Ishikawa (cell line): ENCODE data around the gene SMAD6.

Experiments used
- CEBPB ChIP-seq: IDR thresholded peaks from 2 replicates; pipeline ENCODE4 v1.6.1; 2012
- CREB1 ChIP-seq: IDR thresholded peaks from 2 replicates; pipeline ENCODE4 v1.6.1; 2012; ENCODE audit warnings: low read depth
- EP300 ChIP-seq: IDR thresholded peaks from 2 replicates; pipeline ENCODE4 v1.6.1; 2012; ENCODE audit warnings: borderline replicate concordance
- FOXM1 ChIP-seq: IDR thresholded peaks from 2 replicates; pipeline ENCODE4 v1.6.1; 2012; ENCODE audit warnings: low read depth, borderline replicate concordance
- NFIC ChIP-seq: IDR thresholded peaks from 2 replicates; pipeline ENCODE4 v1.6.1; 2012
- RAD21 ChIP-seq: IDR thresholded peaks from 2 replicates; pipeline ENCODE4 v1.6.1; 2012; ENCODE audit warnings: low read depth
- TAF1 ChIP-seq: IDR thresholded peaks from 2 replicates; pipeline ENCODE4 v1.6.1; 2012; ENCODE audit warnings: low read depth, mild to moderate bottlenecking
- TCF12 ChIP-seq: IDR thresholded peaks from 2 replicates; pipeline ENCODE4 v1.6.1; 2012; ENCODE audit warnings: low read depth
- YY1 ChIP-seq: IDR thresholded peaks from 2 replicates; pipeline ENCODE4 v1.6.1; 2012; ENCODE audit warnings: low read depth
- ZBTB7A ChIP-seq: IDR thresholded peaks from 2 replicates; pipeline ENCODE4 v1.6.1; 2012; ENCODE audit warnings: low read depth
- TF ChIP-seq, protein P1 (sequence below): IDR thresholded peaks from 2 replicates; pipeline ENCODE4 v1.6.1; 2012
- TF ChIP-seq, protein P2 (sequence below): IDR thresholded peaks from 2 replicates; pipeline ENCODE4 v1.6.1; 2012
- TF ChIP-seq, protein P3 (sequence below): IDR thresholded peaks from 2 replicates; pipeline ENCODE4 v1.6.1; 2012; ENCODE audit warnings: low read depth, mild to moderate bottlenecking

- TF ChIP-seq, protein P1, sequence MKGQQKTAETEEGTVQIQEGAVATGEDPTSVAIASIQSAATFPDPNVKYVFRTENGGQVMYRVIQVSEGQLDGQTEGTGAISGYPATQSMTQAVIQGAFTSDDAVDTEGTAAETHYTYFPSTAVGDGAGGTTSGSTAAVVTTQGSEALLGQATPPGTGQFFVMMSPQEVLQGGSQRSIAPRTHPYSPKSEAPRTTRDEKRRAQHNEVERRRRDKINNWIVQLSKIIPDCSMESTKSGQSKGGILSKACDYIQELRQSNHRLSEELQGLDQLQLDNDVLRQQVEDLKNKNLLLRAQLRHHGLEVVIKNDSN = no peak
- TF ChIP-seq FOXM1 (no peak), EP300 (no peak), YY1 (no peak), TAF1 (no peak), RAD21 (no peak), ZBTB7A (no peak), CREB1 (no peak), CEBPB (no peak), TCF12 (no peak), NFIC (no peak)
- TF ChIP-seq, protein P2, sequence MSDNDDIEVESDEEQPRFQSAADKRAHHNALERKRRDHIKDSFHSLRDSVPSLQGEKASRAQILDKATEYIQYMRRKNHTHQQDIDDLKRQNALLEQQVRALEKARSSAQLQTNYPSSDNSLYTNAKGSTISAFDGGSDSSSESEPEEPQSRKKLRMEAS = no peak
- TF ChIP-seq, protein P3, sequence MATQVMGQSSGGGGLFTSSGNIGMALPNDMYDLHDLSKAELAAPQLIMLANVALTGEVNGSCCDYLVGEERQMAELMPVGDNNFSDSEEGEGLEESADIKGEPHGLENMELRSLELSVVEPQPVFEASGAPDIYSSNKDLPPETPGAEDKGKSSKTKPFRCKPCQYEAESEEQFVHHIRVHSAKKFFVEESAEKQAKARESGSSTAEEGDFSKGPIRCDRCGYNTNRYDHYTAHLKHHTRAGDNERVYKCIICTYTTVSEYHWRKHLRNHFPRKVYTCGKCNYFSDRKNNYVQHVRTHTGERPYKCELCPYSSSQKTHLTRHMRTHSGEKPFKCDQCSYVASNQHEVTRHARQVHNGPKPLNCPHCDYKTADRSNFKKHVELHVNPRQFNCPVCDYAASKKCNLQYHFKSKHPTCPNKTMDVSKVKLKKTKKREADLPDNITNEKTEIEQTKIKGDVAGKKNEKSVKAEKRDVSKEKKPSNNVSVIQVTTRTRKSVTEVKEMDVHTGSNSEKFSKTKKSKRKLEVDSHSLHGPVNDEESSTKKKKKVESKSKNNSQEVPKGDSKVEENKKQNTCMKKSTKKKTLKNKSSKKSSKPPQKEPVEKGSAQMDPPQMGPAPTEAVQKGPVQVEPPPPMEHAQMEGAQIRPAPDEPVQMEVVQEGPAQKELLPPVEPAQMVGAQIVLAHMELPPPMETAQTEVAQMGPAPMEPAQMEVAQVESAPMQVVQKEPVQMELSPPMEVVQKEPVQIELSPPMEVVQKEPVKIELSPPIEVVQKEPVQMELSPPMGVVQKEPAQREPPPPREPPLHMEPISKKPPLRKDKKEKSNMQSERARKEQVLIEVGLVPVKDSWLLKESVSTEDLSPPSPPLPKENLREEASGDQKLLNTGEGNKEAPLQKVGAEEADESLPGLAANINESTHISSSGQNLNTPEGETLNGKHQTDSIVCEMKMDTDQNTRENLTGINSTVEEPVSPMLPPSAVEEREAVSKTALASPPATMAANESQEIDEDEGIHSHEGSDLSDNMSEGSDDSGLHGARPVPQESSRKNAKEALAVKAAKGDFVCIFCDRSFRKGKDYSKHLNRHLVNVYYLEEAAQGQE = no peak
These were observed 47.7 kb upstream of the SMAD6 start for GRCh38 chr15:66654361-66654738.
